Prostate gland (tissue), 2 donors: ENCODE measurements around the gene EHD1. TPM values are rescaled to one million over a fixed set of nuclear protein-coding genes. Genes with fewer than 3 reads are reported as not detected.

Experiments used
- DNase-seq: peaks from one replicate; pipeline ENCODE4 v3.0.0-alpha.2; 2019; ENCODE audit warnings: low spot score
- H3K27ac ChIP-seq, 2 donors: fragments of 200-600 bp; sonication (generic); 2 replicates each; pipeline ENCODE4 v1.5.1; 2017 to 2019
- H3K27me3 ChIP-seq: fragments of 200-600 bp; sonication (generic); replicated peaks from 2 replicates; pipeline ENCODE4 v1.5.1; 2019; ENCODE audit not compliant: insufficient read depth
- H3K36me3 ChIP-seq, 2 donors: fragments of 200-600 bp; sonication (generic); 1 replicate in 1 of 2; 2 replicates in 1 of 2; pipeline versions ENCODE4 v1.5.1 to v1.8.1; 2017 to 2019
- H3K4me1 ChIP-seq: fragments of 200-600 bp; sonication (generic); replicated peaks from 2 replicates; pipeline ENCODE4 v1.5.1; 2019
- H3K4me3 ChIP-seq, 2 donors: fragments of 200-600 bp; sonication (generic); 2 replicates each; pipeline ENCODE4 v1.5.1; 2017 to 2019
- H3K9me3 ChIP-seq: fragments of 200-600 bp; sonication (generic); 2 replicates; pipeline ENCODE4 v1.5.1; 2017
- POLR2A ChIP-seq: fragments of 450-650 bp; IDR thresholded peaks from one replicate; pipeline ENCODE4 v1.6.1; 2016; ENCODE audit warnings: antibody characterized with exemption, mild to moderate bottlenecking
- POLR2AphosphoS5 ChIP-seq: sonication (generic); formaldehyde crosslinking; IDR thresholded peaks from one replicate; pipeline ENCODE4 v1.6.1; 2017; ENCODE audit warnings: antibody characterized with exemption
- WGBS: methylation state at CpG from one replicate; pipeline ENCODE4 v1.1.5; 2018; 5-methylcytosine and 5-hydroxymethylcytosine counted together
- intact Hi-C: fragments of 100-400 bp; cut with DNase I; formaldehyde crosslinking; loops from one replicate; pipeline ENCODE4 v1.14.2; 2022
- total RNA-seq, 2 donors: library from RNA; depleted of rRNA; stranded (reverse); fragments of >200 nt; gene quantifications; one replicate each; pipeline ENCODE4 v1.1.0, GENCODE V29; 2016
- TF ChIP-seq, protein P1 (sequence below), 4 experiments: fragments of 200-600 bp in 2 of 4; fragments of 450-650 bp in 2 of 4; sonication (generic) in 2 of 4; IDR thresholded peaks; 1 replicate in 3 of 4; 2 replicates in 1 of 4; pipeline ENCODE4 v1.5.1; 2016 to 2019; ENCODE audit warnings: antibody characterized with exemption in 4 of 4, mild to moderate bottlenecking in 2 of 4, moderate library complexity in 2 of 4

Gene EHD1
- total RNA-seq, 2 donors from 2014 or later = 38.8 to 104 TPM

DNA sequence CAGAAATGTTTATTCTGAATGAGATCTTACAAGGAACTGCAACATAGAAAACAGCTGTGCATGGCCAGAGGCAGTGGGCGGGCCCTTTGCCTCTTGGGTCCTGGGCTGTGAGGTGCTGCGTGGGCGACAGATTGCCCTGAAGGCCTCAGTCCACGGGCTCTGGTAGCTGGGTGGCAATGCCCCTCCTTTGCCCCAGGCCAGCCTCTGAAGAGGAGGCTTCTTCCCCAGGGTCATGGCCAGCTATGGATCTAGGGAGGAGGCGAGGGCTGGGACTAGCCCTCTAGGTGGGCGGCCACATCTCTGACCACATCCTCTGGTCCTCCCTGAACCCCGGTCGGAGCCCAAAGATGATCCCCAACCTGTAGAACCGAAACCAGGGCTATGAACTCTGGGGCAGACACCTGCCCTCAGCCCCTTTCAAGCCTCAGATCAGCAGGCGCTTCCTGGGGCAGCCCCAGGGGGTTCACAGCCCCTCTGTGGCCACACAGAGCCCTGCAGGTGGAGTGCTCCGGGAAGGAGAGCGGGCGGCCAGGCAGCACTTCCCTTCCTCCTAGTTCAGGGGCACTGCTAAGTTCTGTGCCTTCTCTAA is 27.3 kb downstream of the EHD1 start:
- H3K4me3 ChIP-seq = no peak overlapping the region
- H3K36me3 ChIP-seq = peaks cover 0 to 3% of the 10 kb centered on the region in 2 donors
- H3K27me3 ChIP-seq = no peaks in the 10 kb centered on the region
- DNase-seq = no peak
- no peak for TF ChIP-seq POLR2AphosphoS5
- no peaks in the 10 kb centered on the region for H3K9me3 ChIP-seq
- 63% methylated on average over 13 of the region's 13 CpGs for WGBS
- no peaks in the 10 kb centered on the region for H3K4me1 ChIP-seq
- H3K27ac ChIP-seq = no peak overlapping the region
- intact Hi-C loops = loop anchor here (10.0 kb wide), 1 partner anchor 264 kb away; the partner anchor contains the start of genes TM7SF2 and ZNHIT2

DNA sequence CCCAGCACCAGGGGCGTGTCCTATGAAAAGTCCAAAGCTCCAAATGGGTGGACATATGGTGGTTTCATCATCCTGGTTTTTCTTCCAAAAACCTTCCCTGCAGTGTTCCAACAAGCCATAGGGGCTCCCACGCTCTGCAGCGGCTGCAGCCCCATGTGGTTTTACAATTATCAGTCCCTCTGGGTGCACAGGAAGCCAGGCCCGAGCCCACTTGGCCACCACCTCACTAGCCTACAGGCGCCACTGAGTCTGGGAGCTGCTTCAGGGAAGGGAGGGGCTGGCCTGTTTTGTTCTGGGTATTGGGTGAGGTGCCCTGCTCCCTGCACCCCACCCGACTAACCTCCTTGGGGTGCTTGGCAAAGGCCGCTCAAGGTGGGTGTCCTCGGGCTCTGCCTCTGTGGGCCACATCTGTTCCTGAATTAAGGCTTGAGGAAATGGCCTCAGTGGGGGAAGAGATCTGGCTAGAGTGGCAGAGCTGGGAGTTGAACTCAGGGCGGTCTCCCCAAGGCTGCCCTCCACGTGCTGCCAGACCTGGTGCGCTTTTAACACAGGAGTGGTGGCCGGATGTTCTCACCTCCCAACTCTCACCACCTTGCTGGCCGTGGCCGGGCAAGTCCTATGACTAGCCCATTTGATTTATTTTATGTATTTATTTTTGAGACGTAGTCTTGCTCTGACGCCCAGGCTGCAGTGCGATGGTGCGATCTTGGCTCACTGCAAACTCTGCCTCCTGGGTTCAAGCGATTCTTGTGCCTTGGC is 28.6 kb downstream of the EHD1 start:
- intact Hi-C loops = loop anchor here (5.0 to 10.0 kb wide), 2 partner anchors 148 to 265 kb away; partner anchors contain the start of genes BATF2, TM7SF2 and ZNHIT2
- DNase-seq = no peak
- peaks cover 0 to 3% of the 10 kb centered on the region in 2 donors for H3K36me3 ChIP-seq
- H3K9me3 ChIP-seq = no peaks in the 10 kb centered on the region
- no peaks in the 10 kb centered on the region for H3K4me1 ChIP-seq
- H3K27ac ChIP-seq = no peak overlapping the region
- TF ChIP-seq, protein P1, sequence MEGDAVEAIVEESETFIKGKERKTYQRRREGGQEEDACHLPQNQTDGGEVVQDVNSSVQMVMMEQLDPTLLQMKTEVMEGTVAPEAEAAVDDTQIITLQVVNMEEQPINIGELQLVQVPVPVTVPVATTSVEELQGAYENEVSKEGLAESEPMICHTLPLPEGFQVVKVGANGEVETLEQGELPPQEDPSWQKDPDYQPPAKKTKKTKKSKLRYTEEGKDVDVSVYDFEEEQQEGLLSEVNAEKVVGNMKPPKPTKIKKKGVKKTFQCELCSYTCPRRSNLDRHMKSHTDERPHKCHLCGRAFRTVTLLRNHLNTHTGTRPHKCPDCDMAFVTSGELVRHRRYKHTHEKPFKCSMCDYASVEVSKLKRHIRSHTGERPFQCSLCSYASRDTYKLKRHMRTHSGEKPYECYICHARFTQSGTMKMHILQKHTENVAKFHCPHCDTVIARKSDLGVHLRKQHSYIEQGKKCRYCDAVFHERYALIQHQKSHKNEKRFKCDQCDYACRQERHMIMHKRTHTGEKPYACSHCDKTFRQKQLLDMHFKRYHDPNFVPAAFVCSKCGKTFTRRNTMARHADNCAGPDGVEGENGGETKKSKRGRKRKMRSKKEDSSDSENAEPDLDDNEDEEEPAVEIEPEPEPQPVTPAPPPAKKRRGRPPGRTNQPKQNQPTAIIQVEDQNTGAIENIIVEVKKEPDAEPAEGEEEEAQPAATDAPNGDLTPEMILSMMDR (IDR thresholded peaks at IDR 0.05) = no peak
- TF ChIP-seq POLR2AphosphoS5 (no peak), POLR2A (no peak)
- WGBS = 73% methylated on average over 19 of the region's 19 CpGs
- H3K27me3 ChIP-seq = no peaks in the 10 kb centered on the region
- H3K4me3 ChIP-seq = no peak overlapping the region

DNA sequence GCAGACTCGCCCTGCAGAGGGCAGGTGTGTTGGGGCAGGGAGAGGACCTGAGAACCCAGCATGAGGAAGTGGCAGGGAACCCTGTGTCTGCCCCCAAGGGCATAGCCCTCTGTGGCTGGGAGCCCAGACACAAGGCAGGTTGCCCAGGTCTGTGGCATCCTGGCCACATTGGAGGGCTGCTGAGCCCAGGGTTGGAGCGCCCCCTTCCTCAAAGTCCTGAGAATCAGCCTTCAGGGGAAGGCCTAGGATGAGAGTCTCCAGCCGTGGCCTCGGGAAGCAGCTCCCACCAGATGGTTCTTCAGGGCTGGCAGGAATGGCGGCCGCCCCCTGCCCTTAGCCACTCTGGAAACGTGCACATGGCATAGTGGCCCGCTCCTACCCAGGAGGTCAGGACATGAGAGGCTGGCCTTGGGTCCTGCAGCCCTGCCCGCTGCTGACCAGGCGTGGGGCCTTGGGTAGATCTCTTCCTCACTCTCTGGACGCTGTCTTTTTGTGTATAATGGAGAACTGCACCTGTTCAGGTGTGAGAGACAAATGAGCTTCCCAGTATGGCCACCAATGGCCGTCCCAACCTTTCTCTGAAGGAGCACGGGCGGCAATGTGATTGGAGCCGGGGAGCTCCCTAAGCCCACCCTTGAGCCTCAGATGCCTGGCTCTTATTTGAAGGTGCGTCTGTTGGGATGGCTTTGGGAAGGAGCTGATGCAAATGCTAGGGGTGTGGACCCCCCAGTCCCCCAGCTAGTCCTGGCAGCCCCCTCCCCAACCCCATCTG is 29.4 kb downstream of the EHD1 start:
- H3K4me1 ChIP-seq = no peaks in the 10 kb centered on the region
- no peak for DNase-seq
- TF ChIP-seq POLR2AphosphoS5 = no peak
- TF ChIP-seq, protein P1 (IDR thresholded peaks at IDR 0.05) = peak in 1 of 4 experiments; percentile 37
- no peak overlapping the region for H3K27ac ChIP-seq
- no peaks in the 10 kb centered on the region for H3K27me3 ChIP-seq
- no peaks in the 10 kb centered on the region for H3K36me3 ChIP-seq
- WGBS = 81% methylated on average over 16 of the region's 16 CpGs
- H3K4me3 ChIP-seq = no peak overlapping the region
- intact Hi-C loops = loop anchor here (5.0 kb wide), 1 partner anchor 148 kb away; the partner anchor contains the start of gene BATF2
- no peaks in the 10 kb centered on the region for H3K9me3 ChIP-seq

DNA sequence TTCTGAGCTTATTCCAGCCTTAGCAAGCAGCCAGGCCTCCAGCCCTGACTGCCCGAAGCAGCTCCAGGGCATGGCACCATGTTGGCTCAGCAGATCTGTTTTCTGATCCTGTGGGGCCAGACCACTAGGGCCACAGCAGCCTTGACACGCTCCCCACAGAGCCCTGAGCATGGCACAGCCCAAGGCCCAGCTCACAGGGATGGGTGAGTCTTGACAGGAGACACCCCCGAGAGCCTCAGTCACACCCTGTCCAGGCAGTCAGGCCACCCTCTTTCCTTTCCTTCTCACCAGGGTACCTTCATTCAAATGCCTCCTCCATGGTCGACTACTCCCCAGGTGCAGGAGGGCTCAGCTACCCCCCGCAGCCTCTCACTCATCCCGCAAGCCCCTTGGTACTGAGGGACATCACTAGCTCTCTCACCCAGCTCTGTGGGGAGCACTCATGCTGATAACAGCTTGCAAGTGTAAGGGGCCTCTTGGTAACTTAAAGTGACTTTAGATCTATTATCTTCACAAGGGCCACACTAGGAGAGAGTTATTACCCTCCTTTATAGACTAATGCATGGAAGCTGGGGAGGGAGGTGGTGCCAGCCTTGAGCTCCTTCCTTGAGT is 30.1 kb downstream of the EHD1 start:
- Histone ChIP-seq H3K27me3 (no peaks in the 10 kb centered on the region), H3K4me1 (no peaks in the 10 kb centered on the region), H3K27ac (no peak overlapping the region), H3K36me3 (no peaks in the 10 kb centered on the region), H3K9me3 (no peaks in the 10 kb centered on the region), H3K4me3 (no peak overlapping the region)
- WGBS = 85% methylated on average over 6 of the region's 6 CpGs
- intact Hi-C loops = loop anchor here (5.0 kb wide), 1 partner anchor 149 kb away; the partner anchor contains the start of gene BATF2
- DNase-seq = no peak
- TF ChIP-seq, protein P1 (IDR thresholded peaks at IDR 0.05) = no peak
- no peak for TF ChIP-seq POLR2A
- no peak for TF ChIP-seq POLR2AphosphoS5
